ENCODE measurements around the gene ANKMY2. TPM values are rescaled to one million over a fixed set of nuclear protein-coding genes. Genes with fewer than 3 reads are reported as not detected.

ANKMY2 gene
- polyA plus RNA-seq, 3 donors: 4.8 to 7.5 (median 7.0) TPM

DNA sequence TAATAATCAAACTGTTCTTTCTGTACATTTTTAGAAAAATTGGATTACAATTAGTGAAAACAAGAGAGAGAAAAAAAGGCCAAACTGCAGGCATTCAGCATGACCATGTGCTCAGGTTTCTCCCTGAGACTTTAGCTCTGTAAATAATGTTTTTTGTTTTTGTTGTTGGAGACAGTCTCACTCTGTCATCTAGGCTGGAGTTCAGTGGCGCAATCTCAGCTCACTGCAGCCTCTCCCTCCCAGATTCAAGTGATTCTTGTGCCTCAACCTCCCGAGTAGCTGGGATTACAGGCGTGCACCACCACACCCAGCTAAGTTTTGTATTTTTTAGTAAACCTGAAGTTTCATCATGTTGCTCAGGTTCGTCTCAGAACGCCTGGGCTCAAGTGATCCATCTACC lies 23.4 kb upstream of the ANKMY2 start:
- Histone ChIP-seq H4K20me1 (ENCODE audit: insufficient read depth, low read length) (no peaks in the 10 kb centered on the region), H3K27ac (ENCODE audit: low read depth in 1 of 2, low read length in 2 of 2) (no peak overlapping the region), H3K4me3 (replicated peaks in 1 of 3; ENCODE audit: low read depth in 2 of 3, low read length in 3 of 3) (no peak overlapping the region), H3K9me3 (replicated peaks in 1 of 2; ENCODE audit: control insufficient read depth in 1 of 2, insufficient read depth in 1 of 2, low read length in 2 of 2) (no peaks in the 10 kb centered on the region), H3K4me1 (ENCODE audit: control insufficient read depth in 1 of 2, insufficient read depth in 2 of 2, low read length in 2 of 2) (peaks cover 15 to 16% of the 10 kb centered on the region in 2 donors), H3K79me2 (ENCODE audit: insufficient read depth, low read length) (peaks cover 33% of the 10 kb centered on the region), H3K27me3 (ENCODE audit: control insufficient read depth in 2 of 2, insufficient read depth in 2 of 2, low read length in 2 of 2) (no peaks in the 10 kb centered on the region), H3K4me2 (replicated peaks; ENCODE audit: extremely low read depth, low read length, poor library complexity, severe bottlenecking) (no peak overlapping the region), H3K9ac (ENCODE audit: insufficient read depth, low read length, poor library complexity, severe bottlenecking) (no peak overlapping the region), H3K36me3 (replicated peaks in 1 of 2; ENCODE audit: control insufficient read depth in 1 of 2, insufficient read depth in 2 of 2, low read length in 2 of 2) (peaks cover 8 to 11% of the 10 kb centered on the region in 2 donors), H2AFZ (ENCODE audit: insufficient read depth, low read depth, low read length, poor library complexity, severe bottlenecking) (no peak overlapping the region)
- Mint-ChIP-seq H3K27me3 (ENCODE audit: low read depth in 3 of 3) (no peaks in the 10 kb centered on the region), H3K9me3 (peaks cover 0 to 3% (median 0%) of the 10 kb centered on the region in 7 donors), H3K4me1 (peaks cover 20% of the 10 kb centered on the region), H3K27ac (peak overlapping the region in 6 of 7 donors; percentile 31 to 86 (median 70)), H3K4me3 (no peak overlapping the region), H3K36me3 (peaks cover 22 to 41% of the 10 kb centered on the region in 2 donors)
- intact Hi-C loops (cut with micrococcal nuclease): no loop called here
- TF ChIP-seq, protein P1, sequence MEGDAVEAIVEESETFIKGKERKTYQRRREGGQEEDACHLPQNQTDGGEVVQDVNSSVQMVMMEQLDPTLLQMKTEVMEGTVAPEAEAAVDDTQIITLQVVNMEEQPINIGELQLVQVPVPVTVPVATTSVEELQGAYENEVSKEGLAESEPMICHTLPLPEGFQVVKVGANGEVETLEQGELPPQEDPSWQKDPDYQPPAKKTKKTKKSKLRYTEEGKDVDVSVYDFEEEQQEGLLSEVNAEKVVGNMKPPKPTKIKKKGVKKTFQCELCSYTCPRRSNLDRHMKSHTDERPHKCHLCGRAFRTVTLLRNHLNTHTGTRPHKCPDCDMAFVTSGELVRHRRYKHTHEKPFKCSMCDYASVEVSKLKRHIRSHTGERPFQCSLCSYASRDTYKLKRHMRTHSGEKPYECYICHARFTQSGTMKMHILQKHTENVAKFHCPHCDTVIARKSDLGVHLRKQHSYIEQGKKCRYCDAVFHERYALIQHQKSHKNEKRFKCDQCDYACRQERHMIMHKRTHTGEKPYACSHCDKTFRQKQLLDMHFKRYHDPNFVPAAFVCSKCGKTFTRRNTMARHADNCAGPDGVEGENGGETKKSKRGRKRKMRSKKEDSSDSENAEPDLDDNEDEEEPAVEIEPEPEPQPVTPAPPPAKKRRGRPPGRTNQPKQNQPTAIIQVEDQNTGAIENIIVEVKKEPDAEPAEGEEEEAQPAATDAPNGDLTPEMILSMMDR (IDR thresholded peaks at IDR 0.05): no peak
- 87% methylated on average over 4 of the region's 5 CpGs for WGBS (ENCODE audit: insufficient coverage)
- no peak for DNase-seq

DNA sequence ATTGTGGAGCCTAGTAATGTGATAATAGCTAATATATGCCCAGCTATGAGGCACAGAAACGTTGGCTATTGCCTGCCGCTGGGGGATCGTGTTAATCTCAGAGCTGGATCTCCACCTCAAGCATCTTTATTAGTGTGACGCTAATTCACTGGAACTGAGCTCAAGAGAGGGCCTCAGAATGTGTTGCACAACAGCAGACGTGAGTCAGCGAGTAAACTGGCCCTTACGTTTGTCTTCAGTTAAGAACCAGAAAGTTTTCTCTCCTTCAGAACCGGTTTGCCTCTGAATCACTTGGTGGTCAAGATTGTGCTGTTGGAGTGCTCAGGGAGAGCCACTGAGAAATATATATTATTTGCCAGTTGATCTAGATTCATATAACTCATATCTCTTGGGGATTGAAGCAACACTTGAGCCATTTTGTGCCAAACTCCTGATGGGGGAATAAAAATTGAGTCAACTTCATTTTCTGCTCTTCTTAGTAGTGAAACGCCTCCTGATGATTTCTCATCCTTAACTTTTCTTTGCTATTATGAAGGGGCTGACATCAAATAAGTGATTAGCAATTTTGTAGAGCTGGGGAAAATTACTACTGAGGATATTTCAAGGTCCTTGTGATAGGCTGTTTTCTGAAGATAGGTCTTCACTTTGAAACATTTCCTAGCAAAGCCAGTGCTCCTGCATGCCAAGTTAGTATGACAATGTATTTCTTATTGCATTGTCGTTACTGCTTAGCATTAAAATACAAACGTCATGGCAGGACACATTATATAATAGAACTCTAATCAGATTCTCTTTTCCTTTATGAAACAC lies 22.7 kb upstream of the ANKMY2 start:
- peaks cover 15 to 16% of the 10 kb centered on the region in 2 donors for H3K4me1 ChIP-seq (ENCODE audit: control insufficient read depth in 1 of 2, insufficient read depth in 2 of 2, low read length in 2 of 2)
- H3K27me3 ChIP-seq (ENCODE audit: control insufficient read depth in 2 of 2, insufficient read depth in 2 of 2, low read length in 2 of 2): no peaks in the 10 kb centered on the region
- peaks cover 0 to 3% (median 0%) of the 10 kb centered on the region in 7 donors for H3K9me3 Mint-ChIP-seq
- no peak overlapping the region for H3K9ac ChIP-seq (ENCODE audit: insufficient read depth, low read length, poor library complexity, severe bottlenecking)
- peaks cover 20% of the 10 kb centered on the region for H3K4me1 Mint-ChIP-seq
- peaks cover 35% of the 10 kb centered on the region for H3K79me2 ChIP-seq (ENCODE audit: insufficient read depth, low read length)
- peak overlapping the region; percentile 61 to 92 (median 84) for H3K27ac Mint-ChIP-seq
- peaks cover 8 to 11% of the 10 kb centered on the region in 2 donors for H3K36me3 ChIP-seq (replicated peaks in 1 of 2; ENCODE audit: control insufficient read depth in 1 of 2, insufficient read depth in 2 of 2, low read length in 2 of 2)
- H3K36me3 Mint-ChIP-seq: peaks cover 22 to 41% of the 10 kb centered on the region in 2 donors
- H3K27me3 Mint-ChIP-seq (ENCODE audit: low read depth in 3 of 3): no peaks in the 10 kb centered on the region
- 0% methylated on average over 1 of the region's 11 CpGs for WGBS (ENCODE audit: insufficient coverage)
- intact Hi-C loops (cut with micrococcal nuclease): no loop called here
- H2AFZ ChIP-seq (ENCODE audit: insufficient read depth, low read depth, low read length, poor library complexity, severe bottlenecking): peak overlapping the region; percentile 4
- H3K4me3 ChIP-seq (replicated peaks in 1 of 3; ENCODE audit: low read depth in 2 of 3, low read length in 3 of 3): no peak overlapping the region
- H3K9me3 ChIP-seq (replicated peaks in 1 of 2; ENCODE audit: control insufficient read depth in 1 of 2, insufficient read depth in 1 of 2, low read length in 2 of 2): no peaks in the 10 kb centered on the region
- TF ChIP-seq, protein P1 (IDR thresholded peaks at IDR 0.05): no peak
- peak; percentile 85 to 90 (median 86) for DNase-seq
- H3K4me3 Mint-ChIP-seq: peak overlapping the region; percentile 11 to 23
- H3K27ac ChIP-seq (ENCODE audit: low read depth in 1 of 2, low read length in 2 of 2): peak overlapping the region in 1 of 2 donors; percentile 75
- H3K4me2 ChIP-seq (replicated peaks; ENCODE audit: extremely low read depth, low read length, poor library complexity, severe bottlenecking): peak overlapping the region; percentile 21
- no peaks in the 10 kb centered on the region for H4K20me1 ChIP-seq (ENCODE audit: insufficient read depth, low read length)
